ENCODE results near the gene ZNF512. TPM values are rescaled to one million over a fixed set of nuclear protein-coding genes. Genes with fewer than 3 reads are reported as not detected.
"Not testable (repeated sequence)": the region's sequence is repeated elsewhere in the genome, so short reads cannot be mapped to it uniquely, and the experiment has no call there.

Gene ZNF512
- total and polyA plus RNA-seq, 4 donors, result 12.1 to 41.7 (median 25.3) TPM

DNA sequence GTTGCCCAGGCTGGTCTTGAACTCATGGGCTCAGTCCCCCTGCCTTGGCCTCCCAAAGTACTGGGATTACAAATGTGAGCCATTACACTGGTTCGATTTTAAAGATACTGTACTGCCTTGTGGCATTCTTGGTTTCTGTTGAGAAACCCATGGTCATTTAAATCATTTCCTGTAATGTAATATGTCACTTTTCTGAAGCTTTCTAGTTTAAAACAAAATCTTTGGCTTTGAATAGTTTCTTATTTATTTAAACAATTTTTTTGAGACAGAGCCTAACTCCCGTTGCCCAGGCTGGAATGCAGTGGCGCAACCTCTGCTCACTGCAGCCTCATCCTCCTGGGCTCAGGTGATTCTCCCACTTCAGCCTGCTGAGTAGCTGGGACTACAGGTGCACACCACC lies 8.9 kb downstream of the ZNF512 start:
- no peaks in the 10 kb centered on the region for H3K4me1 ChIP-seq (ENCODE audit: control insufficient read depth in 1 of 2, insufficient read depth in 2 of 2, low read length in 2 of 2)
- ATAC-seq (ENCODE audit: low FRiP score) (no peak), DNase-seq (no peak)
- H3K27ac ChIP-seq (ENCODE audit: low read depth in 1 of 2, low read length in 2 of 2), result no peak overlapping the region
- no peak overlapping the region for H3K4me3 ChIP-seq (ENCODE audit: low read length in 2 of 2)
- intact Hi-C loops (cut with DNase I), result no loop called here
- no peaks in the 10 kb centered on the region for H3K9me3 ChIP-seq (ENCODE audit: control insufficient read depth, low read length)
- no peaks in the 10 kb centered on the region for H3K27me3 ChIP-seq (ENCODE audit: control insufficient read depth in 1 of 2, insufficient read depth in 2 of 2, low read length in 1 of 2)
- WGBS, 2 donors, result 65 to 71% methylated on average over 3 of the region's 3 CpGs
- H3K36me3 ChIP-seq (ENCODE audit: control insufficient read depth in 1 of 2, insufficient read depth in 2 of 2, low read length in 1 of 2), result no peaks in the 10 kb centered on the region

DNA sequence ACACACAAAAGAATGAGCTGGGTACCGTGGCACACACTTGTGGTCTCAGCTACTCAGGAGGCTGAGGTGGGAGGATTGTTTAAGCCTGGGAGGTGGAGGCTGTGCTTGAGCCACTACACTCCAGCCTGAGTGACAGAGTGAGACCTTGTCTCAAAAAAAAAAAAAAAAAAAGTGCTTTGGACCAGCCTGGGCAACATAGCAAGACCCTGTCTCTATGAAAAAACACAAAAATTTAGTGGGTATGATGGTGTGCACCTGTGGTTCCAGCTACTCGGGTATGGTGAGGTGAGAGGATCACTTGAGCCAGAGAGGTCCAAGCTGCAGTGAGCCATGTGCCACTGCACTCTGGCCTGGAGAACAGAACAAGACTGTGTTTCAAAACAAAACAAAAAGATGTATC lies 10.4 kb downstream of the ZNF512 start:
- no peaks in the 10 kb centered on the region for H3K4me1 ChIP-seq (ENCODE audit: control insufficient read depth in 1 of 2, insufficient read depth in 2 of 2, low read length in 2 of 2)
- no peak overlapping the region for H3K27ac ChIP-seq (ENCODE audit: low read depth in 1 of 2, low read length in 2 of 2)
- no peaks in the 10 kb centered on the region for H3K9me3 ChIP-seq (ENCODE audit: control insufficient read depth, low read length)
- WGBS, 2 donors, result 97 to 98% methylated on average over 2 of the region's 2 CpGs
- ATAC-seq (ENCODE audit: low FRiP score), result no peak
- no peak for DNase-seq
- H3K36me3 ChIP-seq (ENCODE audit: control insufficient read depth in 1 of 2, insufficient read depth in 2 of 2, low read length in 1 of 2), result no peaks in the 10 kb centered on the region
- H3K27me3 ChIP-seq (ENCODE audit: control insufficient read depth in 1 of 2, insufficient read depth in 2 of 2, low read length in 1 of 2), result no peaks in the 10 kb centered on the region
- intact Hi-C loops (cut with DNase I), result no loop called here
- no peak overlapping the region for H3K4me3 ChIP-seq (ENCODE audit: low read length in 2 of 2)

DNA sequence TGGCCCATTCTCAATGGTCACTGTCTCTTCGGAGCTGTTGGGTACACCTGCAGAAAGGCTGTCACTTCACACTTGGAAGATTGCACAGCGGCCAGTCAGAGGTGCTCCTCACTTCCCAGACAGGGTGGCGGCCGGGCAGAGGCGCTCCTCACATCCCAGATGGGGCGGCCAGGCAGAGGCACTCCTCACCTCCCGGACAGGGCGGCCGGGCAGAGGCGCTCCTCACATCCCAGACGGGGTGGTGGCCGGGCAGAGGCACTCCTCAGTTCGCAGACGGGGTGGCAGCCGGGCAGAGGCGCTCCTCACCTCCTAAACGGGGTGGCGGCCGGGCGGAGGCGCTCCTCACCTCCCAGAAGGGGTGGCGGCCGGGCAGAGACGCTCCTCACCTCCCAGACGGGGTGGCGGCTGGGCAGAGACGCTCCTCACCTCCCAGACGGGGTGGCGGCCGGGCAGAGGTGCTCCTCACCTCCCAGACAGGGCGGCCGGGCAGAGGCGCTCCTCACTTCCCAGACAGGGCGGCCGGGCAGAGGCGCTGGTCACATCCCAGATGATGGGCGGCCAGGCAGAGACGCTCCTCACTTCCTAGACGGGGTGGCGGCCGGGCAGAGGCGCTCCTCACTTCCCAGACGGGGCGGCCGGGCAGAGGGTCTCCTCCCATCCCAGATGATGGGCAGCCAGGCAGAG lies 11.3 kb downstream of the ZNF512 start:
- DNase-seq; ATAC-seq (ENCODE audit: low FRiP score); H3K27me3 ChIP-seq (ENCODE audit: control insufficient read depth in 1 of 2, insufficient read depth in 2 of 2, low read length in 1 of 2); H3K9me3 ChIP-seq (ENCODE audit: control insufficient read depth, low read length); H3K36me3 ChIP-seq (ENCODE audit: control insufficient read depth in 1 of 2, insufficient read depth in 2 of 2, low read length in 1 of 2); intact Hi-C loops (cut with DNase I); H3K4me3 ChIP-seq (ENCODE audit: low read length in 2 of 2); H3K4me1 ChIP-seq (ENCODE audit: control insufficient read depth in 1 of 2, insufficient read depth in 2 of 2, low read length in 2 of 2); H3K27ac ChIP-seq (ENCODE audit: low read depth in 1 of 2, low read length in 2 of 2): not testable (repeated sequence)
- 97 to 98% methylated on average over 45 of the region's 45 CpGs for WGBS, 2 donors

DNA sequence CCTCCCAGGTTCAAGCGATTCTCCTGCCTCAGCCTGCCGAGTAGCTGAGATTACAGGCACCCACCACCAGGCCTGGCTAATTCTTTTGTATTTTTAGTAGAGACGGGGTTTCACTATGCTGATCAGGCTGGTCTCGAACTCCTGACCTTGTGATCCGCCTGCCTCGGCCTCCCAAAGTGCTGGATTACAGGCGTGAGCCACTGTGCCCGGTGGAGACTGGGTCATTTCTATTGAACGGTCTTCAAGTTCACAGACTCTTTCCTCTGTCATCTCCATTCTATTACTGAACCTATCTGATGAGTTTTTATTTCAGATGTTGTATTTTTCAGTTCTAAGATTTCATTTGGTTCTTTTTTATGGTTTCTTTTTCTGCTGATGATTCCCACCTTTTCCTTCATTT lies 12.6 kb downstream of the ZNF512 start:
- ATAC-seq (ENCODE audit: low FRiP score); intact Hi-C loops (cut with DNase I); H3K27me3 ChIP-seq (ENCODE audit: control insufficient read depth in 1 of 2, insufficient read depth in 2 of 2, low read length in 1 of 2); H3K4me1 ChIP-seq (ENCODE audit: control insufficient read depth in 1 of 2, insufficient read depth in 2 of 2, low read length in 2 of 2); H3K4me3 ChIP-seq (ENCODE audit: low read length in 2 of 2); DNase-seq; H3K27ac ChIP-seq (ENCODE audit: low read depth in 1 of 2, low read length in 2 of 2); H3K9me3 ChIP-seq (ENCODE audit: control insufficient read depth, low read length); H3K36me3 ChIP-seq (ENCODE audit: control insufficient read depth in 1 of 2, insufficient read depth in 2 of 2, low read length in 1 of 2): not testable (repeated sequence)
- WGBS, 2 donors, result 98% methylated on average over 9 of the region's 9 CpGs

DNA sequence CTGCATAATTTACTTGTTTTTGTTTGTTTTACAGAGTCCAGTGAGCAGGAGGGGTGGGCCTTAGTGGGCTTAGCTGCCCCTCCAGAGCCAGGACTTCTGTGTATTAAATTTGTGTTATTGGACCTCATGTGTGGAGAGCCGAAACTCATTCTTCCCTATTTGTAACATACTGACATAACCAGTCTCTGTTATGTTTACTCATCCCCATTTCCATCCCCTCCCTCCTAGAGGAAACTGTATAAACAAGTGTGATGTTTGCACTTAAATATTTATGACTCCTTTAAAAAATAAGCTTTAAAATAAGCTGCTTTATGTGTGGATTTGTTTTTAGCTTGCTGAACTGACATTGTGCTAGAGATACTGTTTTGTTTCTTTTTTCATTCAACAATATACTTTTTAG lies 13.8 kb downstream of the ZNF512 start:
- 97% methylated on average over 1 of the region's 1 CpG for WGBS, 2 donors
- DNase-seq, result no peak
- peaks cover 0 to 4% of the 10 kb centered on the region in 2 donors for H3K36me3 ChIP-seq (ENCODE audit: control insufficient read depth in 1 of 2, insufficient read depth in 2 of 2, low read length in 1 of 2)

DNA sequence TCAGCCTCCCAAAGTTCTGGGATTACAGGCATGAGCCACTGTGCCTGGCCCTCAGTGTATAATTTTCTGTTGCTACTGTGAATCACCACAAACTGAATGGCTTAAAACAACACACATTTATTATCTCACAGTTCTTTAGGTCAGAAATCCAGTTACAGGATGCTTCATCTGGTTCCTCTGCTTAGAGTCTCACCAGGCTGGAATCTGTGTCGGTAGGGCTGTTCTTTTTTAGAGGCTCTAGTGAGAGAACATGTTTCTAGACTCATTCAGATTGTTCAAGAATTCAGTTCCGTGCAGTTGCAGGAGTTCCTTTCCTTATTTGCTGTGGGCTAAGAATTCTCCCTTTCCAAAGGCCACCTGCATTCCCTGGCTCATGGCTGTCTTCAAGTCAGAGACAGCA lies 23.8 kb downstream of the ZNF512 start:
- Histone ChIP-seq H3K4me3 (ENCODE audit: low read length in 2 of 2) (no peak overlapping the region), H3K4me1 (ENCODE audit: control insufficient read depth in 1 of 2, insufficient read depth in 2 of 2, low read length in 2 of 2) (no peaks in the 10 kb centered on the region), H3K36me3 (ENCODE audit: control insufficient read depth in 1 of 2, insufficient read depth in 2 of 2, low read length in 1 of 2) (peaks cover 4 to 9% of the 10 kb centered on the region in 2 donors), H3K27ac (ENCODE audit: low read depth in 1 of 2, low read length in 2 of 2) (no peak overlapping the region), H3K9me3 (ENCODE audit: control insufficient read depth, low read length) (no peaks in the 10 kb centered on the region), H3K27me3 (ENCODE audit: control insufficient read depth in 1 of 2, insufficient read depth in 2 of 2, low read length in 1 of 2) (no peaks in the 10 kb centered on the region)
- WGBS, 2 donors, result 75 to 83% methylated on average over 2 of the region's 2 CpGs
- no peak for ATAC-seq (ENCODE audit: low FRiP score)
- no peak for DNase-seq
- intact Hi-C loops (cut with DNase I), result no loop called here

More for the DNA sequence above, 13.8 kb downstream of the ZNF512 start:
- Histone ChIP-seq H3K27me3 (ENCODE audit: control insufficient read depth in 1 of 2, insufficient read depth in 2 of 2, low read length in 1 of 2) (no peaks in the 10 kb centered on the region), H3K4me1 (ENCODE audit: control insufficient read depth in 1 of 2, insufficient read depth in 2 of 2, low read length in 2 of 2) (no peaks in the 10 kb centered on the region), H3K9me3 (ENCODE audit: control insufficient read depth, low read length) (no peaks in the 10 kb centered on the region), H3K27ac (ENCODE audit: low read depth in 1 of 2, low read length in 2 of 2) (no peak overlapping the region), H3K4me3 (ENCODE audit: low read length in 2 of 2) (no peak overlapping the region)
- no peak for ATAC-seq (ENCODE audit: low FRiP score)
- intact Hi-C loops (cut with DNase I), result no loop called here

DNA sequence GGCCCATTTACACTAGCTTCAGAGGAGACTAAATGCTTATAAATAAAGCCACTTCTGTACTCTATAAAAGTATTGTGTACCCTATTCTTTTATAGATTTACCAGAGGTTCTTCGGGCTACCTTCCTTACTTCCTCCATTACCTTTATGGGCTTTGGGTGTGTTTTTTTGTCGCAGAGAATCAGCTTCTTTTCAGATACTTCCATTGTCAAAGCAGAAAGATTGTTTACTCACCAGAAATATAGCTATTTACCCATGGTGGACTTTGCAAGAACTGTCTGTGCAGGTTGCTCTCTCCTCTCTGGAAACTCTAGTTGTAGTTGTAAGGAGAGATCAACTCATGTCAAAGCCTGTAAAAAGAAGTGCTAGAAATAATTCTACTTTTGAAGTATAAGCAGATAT lies 31.1 kb downstream of the ZNF512 start:
- Histone ChIP-seq H3K36me3 (ENCODE audit: control insufficient read depth in 1 of 2, insufficient read depth in 2 of 2, low read length in 1 of 2) (peaks cover 9 to 10% of the 10 kb centered on the region in 2 donors), H3K4me3 (ENCODE audit: low read length in 2 of 2) (no peak overlapping the region), H3K9me3 (ENCODE audit: control insufficient read depth, low read length) (no peaks in the 10 kb centered on the region), H3K27me3 (ENCODE audit: control insufficient read depth in 1 of 2, insufficient read depth in 2 of 2, low read length in 1 of 2) (no peaks in the 10 kb centered on the region), H3K4me1 (ENCODE audit: control insufficient read depth in 1 of 2, insufficient read depth in 2 of 2, low read length in 2 of 2) (no peaks in the 10 kb centered on the region), H3K27ac (ENCODE audit: low read depth in 1 of 2, low read length in 2 of 2) (no peak overlapping the region)
- intact Hi-C loops (cut with DNase I), result no loop called here
- no peak for ATAC-seq (ENCODE audit: low FRiP score)
- DNase-seq, result no peak
- 92 to 97% methylated on average over 2 of the region's 2 CpGs for WGBS, 2 donors

DNA sequence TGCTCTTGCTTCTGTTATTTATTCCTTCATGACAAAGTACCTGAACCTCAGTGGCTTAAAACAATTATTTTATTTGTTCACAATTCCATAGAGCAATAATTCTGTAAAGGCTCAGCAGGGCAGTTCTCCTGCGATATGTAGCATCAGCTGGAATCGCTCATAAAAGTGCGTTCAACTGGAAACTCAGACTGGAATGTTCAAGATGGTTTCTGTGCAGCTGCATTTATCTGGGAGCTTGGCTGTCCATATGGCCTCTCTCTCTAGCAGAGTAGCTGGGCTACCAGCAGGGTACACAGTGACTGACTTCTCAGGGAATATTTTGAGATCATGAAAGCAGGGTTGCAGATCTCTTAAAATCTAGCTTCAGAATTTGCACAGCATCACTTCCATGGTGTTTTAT lies 32.5 kb downstream of the ZNF512 start:
- no peaks in the 10 kb centered on the region for H3K9me3 ChIP-seq (ENCODE audit: control insufficient read depth, low read length)
- no peaks in the 10 kb centered on the region for H3K27me3 ChIP-seq (ENCODE audit: control insufficient read depth in 1 of 2, insufficient read depth in 2 of 2, low read length in 1 of 2)
- peaks cover 6 to 9% of the 10 kb centered on the region in 2 donors for H3K36me3 ChIP-seq (ENCODE audit: control insufficient read depth in 1 of 2, insufficient read depth in 2 of 2, low read length in 1 of 2)
- ATAC-seq (ENCODE audit: low FRiP score), result no peak
- WGBS, 2 donors, result 93 to 94% methylated on average over 3 of the region's 3 CpGs
- no peak overlapping the region for H3K4me3 ChIP-seq (ENCODE audit: low read length in 2 of 2)
- intact Hi-C loops (cut with DNase I), result no loop called here
- no peak overlapping the region for H3K27ac ChIP-seq (ENCODE audit: low read depth in 1 of 2, low read length in 2 of 2)
- H3K4me1 ChIP-seq (ENCODE audit: control insufficient read depth in 1 of 2, insufficient read depth in 2 of 2, low read length in 2 of 2), result no peaks in the 10 kb centered on the region
- DNase-seq, result no peak

DNA sequence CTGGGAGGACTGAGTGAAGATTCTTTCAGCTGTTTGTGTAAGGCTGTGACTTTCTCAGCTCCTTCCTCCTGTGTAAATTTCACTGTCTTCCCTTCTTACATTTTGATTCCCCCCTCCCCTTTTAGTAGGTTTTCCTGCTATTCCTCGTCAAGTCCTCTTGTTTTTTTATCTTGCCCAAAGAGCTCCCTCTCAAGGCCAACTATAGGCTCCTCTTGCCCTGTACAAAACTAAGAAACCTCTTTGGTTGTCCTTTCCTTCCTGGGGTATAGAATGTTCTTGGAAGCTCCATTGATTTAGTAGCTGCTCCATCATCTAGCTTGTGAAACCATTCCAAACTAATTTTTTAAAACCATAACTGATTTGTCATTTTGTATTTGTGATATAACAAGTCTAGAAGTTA lies 38.7 kb downstream of the ZNF512 start:
- Histone ChIP-seq H3K4me3 (ENCODE audit: low read length in 2 of 2) (no peak overlapping the region), H3K9me3 (ENCODE audit: control insufficient read depth, low read length) (no peaks in the 10 kb centered on the region), H3K4me1 (ENCODE audit: control insufficient read depth in 1 of 2, insufficient read depth in 2 of 2, low read length in 2 of 2) (no peaks in the 10 kb centered on the region), H3K27me3 (ENCODE audit: control insufficient read depth in 1 of 2, insufficient read depth in 2 of 2, low read length in 1 of 2) (no peaks in the 10 kb centered on the region), H3K36me3 (ENCODE audit: control insufficient read depth in 1 of 2, insufficient read depth in 2 of 2, low read length in 1 of 2) (peaks cover 7 to 12% of the 10 kb centered on the region in 2 donors), H3K27ac (ENCODE audit: low read depth in 1 of 2, low read length in 2 of 2) (no peak overlapping the region)
- no peak for ATAC-seq (ENCODE audit: low FRiP score)
- DNase-seq, result no peak
- WGBS, 2 donors, result 50 to 78% methylated on average over 1 of the region's 1 CpG
- intact Hi-C loops (cut with DNase I), result loop anchor here in 1 of 2 donors (10.0 kb wide), 1 partner anchor 127 kb away; the partner anchor contains the start of genes FNDC4 and GCKR
